Thoracic aorta (tissue), 2 donors: Measurements from ENCODE around the gene MRM2. TPM values are rescaled to one million over a fixed set of nuclear protein-coding genes. Genes with fewer than 3 reads are reported as not detected.

Experiments
- ATAC-seq: fragments of 150-250 bp; one replicate; pipeline ENCODE4 v1.8.0; 2017; ENCODE audit warnings: low read depth; ENCODE audit not compliant: insufficient number of reproducible peaks, low FRiP score
- DNase-seq: peaks from one replicate; pipeline ENCODE4 v3.0.0-alpha.2; 2020; ENCODE audit warnings: low spot score
- H3K27ac ChIP-seq, 2 donors: fragments of 200-600 bp; sonication (generic); 1 replicate in 1 of 2; 2 replicates in 1 of 2; pipeline ENCODE4 v1.5.1; 2016; ENCODE audit warnings: mild to moderate bottlenecking in 2 of 2, moderate library complexity in 2 of 2
- H3K27me3 ChIP-seq: fragments of 200-600 bp; sonication (generic); replicated peaks from 2 replicates; pipeline ENCODE4 v1.6.0; 2016; ENCODE audit warnings: mild to moderate bottlenecking; ENCODE audit not compliant: insufficient read depth
- H3K36me3 ChIP-seq: fragments of 200-600 bp; sonication (generic); one replicate; pipeline ENCODE4 v1.5.1; 2016
- H3K4me1 ChIP-seq, 2 donors: fragments of 200-600 bp; sonication (generic); 1 replicate in 1 of 2; 2 replicates in 1 of 2; pipeline versions ENCODE4 v1.5.1 to v1.6.0; 2016; ENCODE audit warnings: low read depth in 2 of 2, mild to moderate bottlenecking in 1 of 2; ENCODE audit not compliant: control insufficient read depth in 1 of 2
- H3K4me3 ChIP-seq: fragments of 200-600 bp; sonication (generic); 2 replicates; pipeline ENCODE4 v1.5.1; 2016; ENCODE audit warnings: mild to moderate bottlenecking
- H3K9me3 ChIP-seq: fragments of 200-600 bp; sonication (generic); 2 replicates; pipeline ENCODE4 v1.5.1; 2016
- CTCF ChIP-seq: fragments of 200-600 bp; sonication (generic); IDR thresholded peaks from one replicate; pipeline ENCODE4 v1.5.1; 2019; ENCODE audit warnings: antibody characterized with exemption
- total RNA-seq, 2 donors: library from RNA; depleted of rRNA; stranded (reverse); fragments of >200 nt; gene quantifications; one replicate each; pipeline versions ENCODE4 v1.1.0 to v1.2.3, GENCODE V29; 2016

The MRM2 gene
- total RNA-seq, 2 donors from 2014 or later: 12.5 to 16.6 TPM

GRCh38 chr7:2255145-2256139, 13.4 kb upstream of the MRM2 start:
- Histone ChIP-seq H3K27ac (no peak overlapping the region), H3K4me3 (no peak overlapping the region), H3K9me3 (no peaks in the 10 kb centered on the region), H3K27me3 (no peaks in the 10 kb centered on the region), H3K4me1 (no peaks in the 10 kb centered on the region), H3K36me3 (no peaks in the 10 kb centered on the region)
- ATAC-seq (no peak), DNase-seq (no peak)
- TF ChIP-seq CTCF: no peak

- ATAC-seq (no peak), DNase-seq (no peak)
These were observed 12.6 kb upstream of the MRM2 start for GRCh38 chr7:2254429-2255144.

GRCh38 chr7:2253525-2254244, 11.7 kb upstream of the MRM2 start:
- H3K27ac ChIP-seq: no peak overlapping the region
- no peak overlapping the region for H3K4me3 ChIP-seq
- no peaks in the 10 kb centered on the region for H3K9me3 ChIP-seq
- peaks cover 10% of the 10 kb centered on the region in 2 donors for H3K4me1 ChIP-seq
- H3K36me3 ChIP-seq: no peaks in the 10 kb centered on the region
- DNase-seq: no peak
- no peaks in the 10 kb centered on the region for H3K27me3 ChIP-seq
- no peak for TF ChIP-seq CTCF
- ATAC-seq: no peak

More at GRCh38 chr7:2254429-2255144, 12.6 kb upstream of the MRM2 start:
- no peaks in the 10 kb centered on the region for H3K9me3 ChIP-seq
- peaks cover under 1 to 1% of the 10 kb centered on the region in 2 donors for H3K4me1 ChIP-seq
- H3K36me3 ChIP-seq: no peaks in the 10 kb centered on the region
- no peak for TF ChIP-seq CTCF
- H3K27ac ChIP-seq: no peak overlapping the region
- H3K4me3 ChIP-seq: no peak overlapping the region
- no peaks in the 10 kb centered on the region for H3K27me3 ChIP-seq

GRCh38 chr7:2253021-2253420, 11.0 kb upstream of the MRM2 start:
- no peaks in the 10 kb centered on the region for H3K36me3 ChIP-seq
- DNase-seq (no peak), ATAC-seq (no peak)
- H3K9me3 ChIP-seq: no peaks in the 10 kb centered on the region
- no peak overlapping the region for H3K27ac ChIP-seq
- peaks cover 12 to 14% of the 10 kb centered on the region in 2 donors for H3K4me1 ChIP-seq
- no peak for TF ChIP-seq CTCF
- H3K27me3 ChIP-seq: no peaks in the 10 kb centered on the region
- H3K4me3 ChIP-seq: no peak overlapping the region
